ENCODE measurements around the gene LMNTD2. TPM values are rescaled to one million over a fixed set of nuclear protein-coding genes. Genes with fewer than 3 reads are reported as not detected.

Gene LMNTD2
- total RNA-seq, 1 experiment from 2014 or later, result 4.0 TPM

DNA sequence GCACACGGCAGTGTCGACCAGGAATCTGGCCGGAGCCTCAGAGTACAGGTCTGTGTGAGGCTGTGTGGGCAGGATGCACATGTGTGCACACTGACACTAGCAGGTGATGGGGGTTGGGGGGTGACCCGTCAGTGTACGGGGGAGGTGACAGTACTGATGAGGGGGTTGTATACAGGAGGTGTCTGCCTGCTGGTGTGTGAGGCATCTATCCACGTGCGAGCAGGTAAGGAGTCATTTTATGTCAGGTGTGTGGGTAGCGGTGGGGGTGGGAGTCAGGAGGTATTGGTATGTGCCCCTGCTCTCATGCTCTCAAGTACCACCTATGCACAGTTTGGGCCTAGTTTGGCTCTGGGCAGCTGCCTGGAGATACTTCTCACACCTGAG lies 11.3 kb upstream of the LMNTD2 start:
- TF ChIP-seq TP53 (CRISPR knock-in tag; IDR thresholded peaks at IDR 0.05) (no peak), CREM (CRISPR knock-in tag; IDR thresholded peaks at IDR 0.05) (no peak), NR3C1 (CRISPR knock-in tag; conservative IDR thresholded peaks at IDR 0.05; ENCODE audit: low read depth) (no peak), ZNF671 (CRISPR knock-in tag; IDR thresholded peaks at IDR 0.05) (no peak), ETV6 (CRISPR knock-in tag; IDR thresholded peaks at IDR 0.05) (no peak), OVOL2 (CRISPR knock-in tag; IDR thresholded peaks at IDR 0.05; ENCODE audit: borderline replicate concordance) (no peak), JAZF1 (CRISPR knock-in tag; IDR thresholded peaks at IDR 0.05) (no peak), EMX1 (CRISPR knock-in tag; IDR thresholded peaks at IDR 0.05) (no peak), RORB (CRISPR knock-in tag; IDR thresholded peaks at IDR 0.05) (no peak)
- TF ChIP-seq, protein P1, sequence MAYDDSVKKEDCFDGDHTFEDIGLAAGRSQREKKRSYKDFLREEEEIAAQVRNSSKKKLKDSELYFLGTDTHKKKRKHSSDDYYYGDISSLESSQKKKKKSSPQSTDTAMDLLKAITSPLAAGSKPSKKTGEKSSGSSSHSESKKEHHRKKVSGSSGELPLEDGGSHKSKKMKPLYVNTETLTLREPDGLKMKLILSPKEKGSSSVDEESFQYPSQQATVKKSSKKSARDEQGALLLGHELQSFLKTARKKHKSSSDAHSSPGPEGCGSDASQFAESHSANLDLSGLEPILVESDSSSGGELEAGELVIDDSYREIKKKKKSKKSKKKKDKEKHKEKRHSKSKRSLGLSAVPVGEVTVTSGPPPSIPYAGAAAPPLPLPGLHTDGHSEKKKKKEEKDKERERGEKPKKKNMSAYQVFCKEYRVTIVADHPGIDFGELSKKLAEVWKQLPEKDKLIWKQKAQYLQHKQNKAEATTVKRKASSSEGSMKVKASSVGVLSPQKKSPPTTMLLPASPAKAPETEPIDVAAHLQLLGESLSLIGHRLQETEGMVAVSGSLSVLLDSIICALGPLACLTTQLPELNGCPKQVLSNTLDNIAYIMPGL (CRISPR knock-in tag; IDR thresholded peaks at IDR 0.05), result no peak
- no peaks in the 10 kb centered on the region for H3K36me3 Mint-ChIP-seq
- no peaks in the 10 kb centered on the region for H3K9me3 Mint-ChIP-seq
- H3K27me3 Mint-ChIP-seq (ENCODE audit: low read depth), result peaks cover 26% of the 10 kb centered on the region
- ATAC-seq, result no peak
- CTCF ChIA-PET, result interaction anchor here (1.9 kb wide), 1 partner anchor 17 kb away, joined by 8 read pairs; no protein-coding TSS in a partner anchor
- H3K4me1 Mint-ChIP-seq, result peaks cover 30% of the 10 kb centered on the region
- POLR2A ChIA-PET, result no interaction called here
- no peak overlapping the region for H3K4me3 Mint-ChIP-seq
- no peak overlapping the region for H3K27ac Mint-ChIP-seq
- DNase-seq (ENCODE audit: low spot score), result no peak

DNA sequence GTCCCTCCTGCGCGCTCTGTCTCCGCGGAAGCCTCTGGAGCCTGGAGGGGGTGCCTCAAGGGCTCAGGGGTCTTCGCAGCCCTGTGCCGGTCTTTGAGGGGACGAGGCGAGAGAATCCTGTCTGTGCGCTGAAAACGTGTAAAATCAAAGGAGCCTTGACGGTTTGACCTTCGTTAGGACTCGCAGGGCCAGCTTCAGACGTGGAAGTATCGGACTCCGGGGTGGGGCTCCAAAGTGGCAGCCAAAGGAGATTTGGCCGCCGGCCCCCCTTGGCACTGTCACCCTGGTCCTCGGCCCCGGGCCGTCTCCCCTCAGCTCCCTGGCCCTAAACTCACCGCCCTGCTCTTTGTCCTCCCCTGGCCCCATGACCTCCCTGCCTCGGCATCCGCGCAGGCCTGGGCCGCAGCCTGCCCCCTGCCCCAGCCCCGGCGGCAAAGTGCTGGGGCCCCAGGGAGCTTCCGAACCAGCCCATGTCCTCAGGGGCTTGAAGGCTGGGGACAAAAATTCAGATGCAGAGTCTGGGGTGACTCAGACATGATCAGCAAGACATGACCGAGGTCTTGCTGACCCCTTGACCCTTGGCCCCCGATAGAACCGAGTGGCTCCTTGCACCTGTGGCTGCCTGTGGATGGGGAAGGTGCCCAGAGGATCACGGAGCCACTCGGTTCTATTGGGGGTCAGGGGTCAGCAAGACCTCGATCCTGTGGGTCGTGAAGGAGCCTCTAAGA lies 8.8 kb upstream of the LMNTD2 start:
- H3K4me3 Mint-ChIP-seq, result peak overlapping the region; percentile 66
- ATAC-seq (no peak), DNase-seq (ENCODE audit: low spot score) (no peak)
- POLR2A ChIA-PET, result interaction anchor here (1.0 kb wide), 1 partner anchor 9 kb away, joined by 3 read pairs; no protein-coding TSS in a partner anchor
- TF ChIP-seq GABPB1 (CRISPR knock-in tag; IDR thresholded peaks at IDR 0.05), result 0 out of 2 replicates have a peak, but pooled peaks have one; percentile 29
- no peak for TF ChIP-seq RELA (CRISPR knock-in tag; IDR thresholded peaks at IDR 0.05; ENCODE audit: borderline replicate concordance)
- TF ChIP-seq, protein P2, sequence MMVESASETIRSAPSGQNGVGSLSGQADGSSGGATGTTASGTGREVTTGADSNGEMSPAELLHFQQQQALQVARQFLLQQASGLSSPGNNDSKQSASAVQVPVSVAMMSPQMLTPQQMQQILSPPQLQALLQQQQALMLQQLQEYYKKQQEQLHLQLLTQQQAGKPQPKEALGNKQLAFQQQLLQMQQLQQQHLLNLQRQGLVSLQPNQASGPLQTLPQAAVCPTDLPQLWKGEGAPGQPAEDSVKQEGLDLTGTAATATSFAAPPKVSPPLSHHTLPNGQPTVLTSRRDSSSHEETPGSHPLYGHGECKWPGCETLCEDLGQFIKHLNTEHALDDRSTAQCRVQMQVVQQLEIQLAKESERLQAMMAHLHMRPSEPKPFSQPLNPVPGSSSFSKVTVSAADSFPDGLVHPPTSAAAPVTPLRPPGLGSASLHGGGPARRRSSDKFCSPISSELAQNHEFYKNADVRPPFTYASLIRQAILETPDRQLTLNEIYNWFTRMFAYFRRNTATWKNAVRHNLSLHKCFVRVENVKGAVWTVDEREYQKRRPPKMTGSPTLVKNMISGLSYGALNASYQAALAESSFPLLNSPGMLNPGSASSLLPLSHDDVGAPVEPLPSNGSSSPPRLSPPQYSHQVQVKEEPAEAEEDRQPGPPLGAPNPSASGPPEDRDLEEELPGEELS (CRISPR knock-in tag; IDR thresholded peaks at IDR 0.05), result no peak
- H3K27ac Mint-ChIP-seq, result no peak overlapping the region
- CTCF ChIA-PET, result interaction anchor here (0.6 to 5.8 kb wide), 5 partner anchors 10 to 113 kb away, joined by 3 to 32 read pairs (median 5); partner anchors contain the start of gene LMNTD2
- H3K36me3 Mint-ChIP-seq, result no peaks in the 10 kb centered on the region
- peaks cover 35% of the 10 kb centered on the region for H3K4me1 Mint-ChIP-seq
- H3K9me3 Mint-ChIP-seq, result no peaks in the 10 kb centered on the region
- H3K27me3 Mint-ChIP-seq (ENCODE audit: low read depth), result peaks cover 16% of the 10 kb centered on the region

DNA sequence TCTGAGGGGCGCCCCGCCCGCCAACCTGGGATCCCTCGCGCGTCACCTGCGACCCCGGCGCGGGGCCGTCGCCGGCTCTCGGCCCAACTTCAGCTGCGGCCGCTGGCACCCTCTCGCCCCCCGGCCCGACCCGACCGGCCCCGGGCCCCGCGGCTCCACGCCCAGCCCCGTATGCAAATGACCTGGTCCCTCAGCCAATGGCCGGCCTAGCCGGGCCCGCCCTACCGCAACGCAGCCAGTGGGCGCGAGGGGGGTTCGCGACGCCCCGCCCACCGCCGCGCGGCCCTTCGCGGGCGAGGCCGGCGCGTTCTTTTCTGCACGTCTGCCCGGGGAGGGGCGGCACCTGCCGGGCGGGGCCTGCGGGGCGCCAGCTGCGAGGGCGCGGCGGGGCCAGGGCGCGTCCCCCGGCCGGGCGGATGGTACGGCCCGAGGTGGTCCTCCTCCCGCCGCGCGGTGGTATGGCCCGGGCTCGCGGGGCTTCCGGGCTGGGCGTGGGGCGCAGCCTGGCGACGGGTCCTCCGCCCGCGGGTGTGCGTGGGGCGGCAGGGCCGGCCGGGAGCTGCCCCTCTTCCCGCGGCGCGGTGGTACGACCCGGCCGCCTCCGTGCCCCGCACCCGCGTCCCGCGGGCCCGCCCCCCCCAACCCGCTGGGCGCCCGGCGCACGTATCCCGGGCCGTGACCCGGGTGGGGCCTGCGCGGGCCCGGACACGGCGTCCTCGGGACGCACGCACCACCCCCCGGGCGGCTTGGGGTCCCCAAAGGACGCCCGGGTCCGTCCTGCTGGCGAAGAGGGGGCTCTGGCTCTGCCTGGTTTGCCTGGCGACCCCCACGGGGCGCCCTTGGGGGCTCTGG lies 8.0 kb upstream of the LMNTD2 start:
- CTCF ChIA-PET, result interaction anchor here (0.6 to 5.8 kb wide), 5 partner anchors 9 to 119 kb away, joined by 3 to 32 read pairs (median 3); partner anchors contain the start of gene LMNTD2
- TF ChIP-seq, protein P3, sequence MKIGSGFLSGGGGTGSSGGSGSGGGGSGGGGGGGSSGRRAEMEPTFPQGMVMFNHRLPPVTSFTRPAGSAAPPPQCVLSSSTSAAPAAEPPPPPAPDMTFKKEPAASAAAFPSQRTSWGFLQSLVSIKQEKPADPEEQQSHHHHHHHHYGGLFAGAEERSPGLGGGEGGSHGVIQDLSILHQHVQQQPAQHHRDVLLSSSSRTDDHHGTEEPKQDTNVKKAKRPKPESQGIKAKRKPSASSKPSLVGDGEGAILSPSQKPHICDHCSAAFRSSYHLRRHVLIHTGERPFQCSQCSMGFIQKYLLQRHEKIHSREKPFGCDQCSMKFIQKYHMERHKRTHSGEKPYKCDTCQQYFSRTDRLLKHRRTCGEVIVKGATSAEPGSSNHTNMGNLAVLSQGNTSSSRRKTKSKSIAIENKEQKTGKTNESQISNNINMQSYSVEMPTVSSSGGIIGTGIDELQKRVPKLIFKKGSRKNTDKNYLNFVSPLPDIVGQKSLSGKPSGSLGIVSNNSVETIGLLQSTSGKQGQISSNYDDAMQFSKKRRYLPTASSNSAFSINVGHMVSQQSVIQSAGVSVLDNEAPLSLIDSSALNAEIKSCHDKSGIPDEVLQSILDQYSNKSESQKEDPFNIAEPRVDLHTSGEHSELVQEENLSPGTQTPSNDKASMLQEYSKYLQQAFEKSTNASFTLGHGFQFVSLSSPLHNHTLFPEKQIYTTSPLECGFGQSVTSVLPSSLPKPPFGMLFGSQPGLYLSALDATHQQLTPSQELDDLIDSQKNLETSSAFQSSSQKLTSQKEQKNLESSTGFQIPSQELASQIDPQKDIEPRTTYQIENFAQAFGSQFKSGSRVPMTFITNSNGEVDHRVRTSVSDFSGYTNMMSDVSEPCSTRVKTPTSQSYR (CRISPR knock-in tag; IDR thresholded peaks at IDR 0.05), result no peak
- TF ChIP-seq, protein P4, sequence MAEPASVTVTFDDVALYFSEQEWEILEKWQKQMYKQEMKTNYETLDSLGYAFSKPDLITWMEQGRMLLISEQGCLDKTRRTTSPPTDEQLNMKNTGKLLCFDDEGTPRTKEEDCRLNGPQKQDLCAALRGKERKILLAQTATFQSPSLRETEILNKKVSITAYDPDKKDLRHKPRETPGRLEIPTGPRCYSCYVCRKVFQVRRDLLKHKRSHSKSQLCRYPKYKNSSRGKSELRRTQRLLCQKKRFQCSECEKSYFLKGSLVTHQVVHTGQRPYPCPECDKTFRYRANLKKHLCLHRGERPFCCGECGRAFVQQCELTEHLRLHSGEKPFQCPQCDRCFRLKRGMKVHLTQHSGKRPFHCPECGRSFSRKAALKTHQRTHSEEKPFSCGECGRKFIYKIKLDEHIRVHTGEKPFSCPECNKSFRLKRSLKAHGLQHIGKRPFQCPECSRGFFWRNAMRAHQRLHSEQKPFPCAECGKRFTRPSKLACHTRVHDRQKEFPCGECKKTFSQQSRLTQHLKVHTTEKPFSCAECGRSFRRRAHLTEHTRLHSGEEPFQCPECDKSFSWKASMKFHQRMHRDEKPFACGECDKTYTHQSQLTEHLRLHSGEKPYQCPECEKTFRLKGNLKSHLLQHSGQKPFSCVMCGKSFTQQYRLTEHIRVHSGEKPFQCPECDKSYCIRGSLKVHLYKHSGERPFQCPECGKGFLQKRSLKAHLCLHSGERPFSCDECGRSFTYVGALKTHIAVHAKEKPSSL (CRISPR knock-in tag; conservative IDR thresholded peaks at IDR 0.05), result no peak
- TF ChIP-seq TEAD1 (CRISPR knock-in tag; IDR thresholded peaks at IDR 0.05), result peak; percentile 68; the same call in 1 of the 2 replicates
- peak; percentile 48; the same call in 1 of the 2 replicates for TF ChIP-seq ETV6 (CRISPR knock-in tag; IDR thresholded peaks at IDR 0.05)
- TF ChIP-seq TP53 (CRISPR knock-in tag; IDR thresholded peaks at IDR 0.05), result no peak; the same call in 1 of the 2 replicates
- TF ChIP-seq ZNF416 (CRISPR knock-in tag; IDR thresholded peaks at IDR 0.05), result no peak
- TF ChIP-seq ZBTB21 (CRISPR knock-in tag; IDR thresholded peaks at IDR 0.05; ENCODE audit: borderline replicate concordance), result no peak
- TF ChIP-seq, protein P5, sequence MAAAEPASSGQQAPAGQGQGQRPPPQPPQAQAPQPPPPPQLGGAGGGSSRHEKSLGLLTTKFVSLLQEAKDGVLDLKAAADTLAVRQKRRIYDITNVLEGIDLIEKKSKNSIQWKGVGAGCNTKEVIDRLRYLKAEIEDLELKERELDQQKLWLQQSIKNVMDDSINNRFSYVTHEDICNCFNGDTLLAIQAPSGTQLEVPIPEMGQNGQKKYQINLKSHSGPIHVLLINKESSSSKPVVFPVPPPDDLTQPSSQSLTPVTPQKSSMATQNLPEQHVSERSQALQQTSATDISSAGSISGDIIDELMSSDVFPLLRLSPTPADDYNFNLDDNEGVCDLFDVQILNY (CRISPR knock-in tag; IDR thresholded peaks at IDR 0.05), result 0 out of 2 replicates have a peak, but pooled peaks have one; percentile 38
- TF ChIP-seq ATF1 (CRISPR knock-in tag; IDR thresholded peaks at IDR 0.05), result no peak

More for the DNA sequence above, 8.0 kb upstream of the LMNTD2 start:
- H3K27ac Mint-ChIP-seq, result no peak overlapping the region
- H3K27me3 Mint-ChIP-seq (ENCODE audit: low read depth), result peaks cover 8% of the 10 kb centered on the region
- H3K36me3 Mint-ChIP-seq, result 0 out of 2 replicates have a peak, but pooled peaks cover 3% of the 10 kb centered on the region
- ATAC-seq, result peak; percentile 89
- peak; percentile 95 for DNase-seq (ENCODE audit: low spot score)
- peaks cover 35% of the 10 kb centered on the region for H3K4me1 Mint-ChIP-seq
- POLR2A ChIA-PET, result interaction anchor here (1.0 to 1.1 kb wide), 2 partner anchors 9 to 12 kb away, joined by 3 read pairs; no protein-coding TSS in a partner anchor
- peak overlapping the region; percentile 66 for H3K4me3 Mint-ChIP-seq
- H3K9me3 Mint-ChIP-seq, result no peaks in the 10 kb centered on the region

All from WTC11 (cell line).